GM23338 (cell line): ENCODE data around the gene TFAP2A. TPM values are rescaled to one million over a fixed set of nuclear protein-coding genes. Genes with fewer than 3 reads are reported as not detected.
A peak's percentile ranks its signal among the peaks of the same experiment; 100 is the strongest.

Source experiments
- ATAC-seq: fragments of 200-7000 bp; cut with Tn5 transposase; 3 replicates; pipeline ENCODE4 v1.9.1; 2020
- DNase-seq: peaks from one replicate; pipeline ENCODE4 v3.0.0-alpha.2; 2015; ENCODE audit warnings: low spot score
- H2AFZ ChIP-seq: fragments of 200-600 bp; sonication (generic); 2 replicates; pipeline ENCODE4 v1.8.0; 2016; ENCODE audit warnings: antibody characterized with exemption, mild to moderate bottlenecking, moderate library complexity
- H3F3A ChIP-seq: fragments of 200-600 bp; sonication (generic); replicated peaks from 2 replicates; pipeline ENCODE4 v1.8.0; 2017; ENCODE audit warnings: antibody characterized with exemption, mixed run types, low read depth
- H3K27ac ChIP-seq: fragments of 200-600 bp; sonication (generic); 2 replicates; pipeline ENCODE4 v1.6.1; 2016; ENCODE audit warnings: low read depth
- H3K27me3 ChIP-seq: fragments of 200-600 bp; sonication (generic); 2 replicates; pipeline ENCODE4 v1.8.0; 2016; ENCODE audit warnings: mild to moderate bottlenecking, mixed run types, moderate library complexity; ENCODE audit not compliant: insufficient read depth
- H3K36me3 ChIP-seq: fragments of 200-600 bp; sonication (generic); 2 replicates; pipeline ENCODE4 v1.8.0; 2016; ENCODE audit warnings: mild to moderate bottlenecking; ENCODE audit not compliant: insufficient read depth
- H3K4me1 ChIP-seq: fragments of 200-600 bp; sonication (generic); 2 replicates; pipeline ENCODE4 v1.8.0; 2016; ENCODE audit warnings: mild to moderate bottlenecking, moderate library complexity; ENCODE audit not compliant: insufficient read depth
- H3K4me2 ChIP-seq: fragments of 200-600 bp; sonication (generic); 2 replicates; pipeline ENCODE4 v1.7.1; 2017; ENCODE audit warnings: mixed run types
- H3K4me3 ChIP-seq: fragments of 200-600 bp; sonication (generic); 2 replicates; pipeline ENCODE4 v1.6.1; 2016; ENCODE audit warnings: mixed run types
- H3K79me2 ChIP-seq: fragments of 200-600 bp; sonication (generic); replicated peaks from 2 replicates; pipeline ENCODE4 v1.8.0; 2017; ENCODE audit warnings: mild to moderate bottlenecking; ENCODE audit not compliant: insufficient read depth
- H3K9me2 ChIP-seq: fragments of 200-600 bp; sonication (generic); 2 replicates; pipeline ENCODE4 v1.8.0; 2017; ENCODE audit not compliant: insufficient read depth
- H4K20me1 ChIP-seq: fragments of 200-600 bp; sonication (generic); replicated peaks from 2 replicates; pipeline ENCODE4 v1.8.0; 2017; ENCODE audit warnings: mild to moderate bottlenecking; ENCODE audit not compliant: insufficient read depth
- H3K27ac Mint-ChIP-seq: 2 replicates; pipeline ENCODE4 v1.8.0; 2020; ENCODE audit warnings: inconsistent platforms, mild to moderate bottlenecking, moderate library complexity, mixed read lengths
- H3K27me3 Mint-ChIP-seq: 3 replicates; pipeline ENCODE4 v1.8.0; 2022; ENCODE audit warnings: low read depth, mild to moderate bottlenecking, moderate library complexity, mixed read lengths, inconsistent platforms; ENCODE audit not compliant: insufficient read depth, poor library complexity
- H3K36me3 Mint-ChIP-seq: 3 replicates; pipeline ENCODE4 v1.8.0; 2021; ENCODE audit warnings: low read depth, mild to moderate bottlenecking, inconsistent platforms, moderate library complexity, mixed read lengths
- H3K4me1 Mint-ChIP-seq: 3 replicates; pipeline ENCODE4 v1.8.0; 2020; ENCODE audit warnings: mild to moderate bottlenecking, inconsistent platforms, mixed read lengths
- H3K4me3 Mint-ChIP-seq: 3 replicates; pipeline ENCODE4 v1.8.0; 2021; ENCODE audit warnings: moderate library complexity, mild to moderate bottlenecking, inconsistent platforms, mixed read lengths
- H3K9me3 Mint-ChIP-seq: 3 replicates; pipeline ENCODE4 v1.8.0; 2020; ENCODE audit warnings: moderate library complexity, mild to moderate bottlenecking, inconsistent platforms, mixed read lengths
- CREB1 ChIP-seq: fragments of 250-450 bp; sonication (Bioruptor Pico); IDR thresholded peaks from 2 replicates; pipeline ENCODE4 v1.5.0; 2020; ENCODE audit warnings: low read depth, mild to moderate bottlenecking, moderate library complexity
- CTCF ChIP-seq, 2 experiments: fragments of 200-600 bp in 1 of 2; sonication (generic) in 1 of 2; conservative IDR thresholded peaks; 2 replicates each; pipeline versions ENCODE4 v1.5.1 to v1.6.1; 2016 to 2017; ENCODE audit warnings: antibody characterized with exemption in 2 of 2, low read depth in 2 of 2, mild to moderate bottlenecking in 2 of 2, moderate library complexity in 1 of 2
- ETS1 ChIP-seq: IDR thresholded peaks from 2 replicates; pipeline ENCODE4 v1.6.1; 2016; ENCODE audit warnings: antibody characterized with exemption
- EZH2 ChIP-seq: fragments of 200-600 bp; sonication (generic); IDR thresholded peaks from one replicate; pipeline ENCODE4 v1.8.0; 2017; ENCODE audit warnings: antibody characterized with exemption, mild to moderate bottlenecking, low read depth; ENCODE audit not compliant: unreplicated experiment
- EZH2phosphoT487 ChIP-seq: fragments of 200-600 bp; sonication (generic); IDR thresholded peaks from one replicate; pipeline ENCODE4 v1.8.1; 2018; ENCODE audit warnings: antibody characterized with exemption; ENCODE audit not compliant: unreplicated experiment
- JUNB ChIP-seq: IDR thresholded peaks from one replicate; pipeline ENCODE4 v1.6.1; 2016; ENCODE audit warnings: antibody characterized with exemption; ENCODE audit not compliant: unreplicated experiment
- NANOG ChIP-seq: IDR thresholded peaks from 2 replicates; pipeline ENCODE4 v1.6.1; 2016; ENCODE audit warnings: antibody characterized with exemption, borderline replicate concordance
- POLR2AphosphoS5 ChIP-seq: IDR thresholded peaks from 2 replicates; pipeline ENCODE4 v1.6.1; 2016; ENCODE audit warnings: antibody characterized with exemption, low read depth
- REST ChIP-seq: IDR thresholded peaks from one replicate; pipeline ENCODE4 v1.6.1; 2018; ENCODE audit warnings: antibody characterized with exemption; ENCODE audit not compliant: unreplicated experiment
- STAT1 ChIP-seq: IDR thresholded peaks from one replicate; pipeline ENCODE4 v1.6.1; 2016; ENCODE audit warnings: antibody characterized with exemption; ENCODE audit not compliant: unreplicated experiment
- ZNF114 ChIP-seq: fragments of 250-450 bp; sonication (Bioruptor Pico); IDR thresholded peaks from 2 replicates; pipeline ENCODE4 v1.5.0; 2020; ENCODE audit warnings: mild to moderate bottlenecking, moderate library complexity
- ZNF331 ChIP-seq: fragments of 250-450 bp; sonication (Bioruptor Pico); IDR thresholded peaks from 2 replicates; pipeline ENCODE4 v1.5.0; 2020; ENCODE audit warnings: low read depth, mild to moderate bottlenecking, moderate library complexity
- polyA plus RNA-seq: library from polyadenylated mRNA; unstranded; fragments of >200 nt; fragmentation: Nextera tagmentation; extraction: Ambion mirVana; gene quantifications from 2 replicates; pipeline ENCODE4 v1.2.1, GENCODE V29; 2016
- total RNA-seq: library from RNA; depleted of rRNA; stranded (reverse); fragments of >200 nt; shearing (Covaris generic); gene quantifications from 2 replicates; pipeline ENCODE4 v1.2.3, GENCODE V29; 2014

TFAP2A gene
- total and polyA plus RNA-seq, 2 experiments from 2014 or later, result not detected

- TF ChIP-seq ETS1 (peak; percentile 57; the same call in 1 of the 2 replicates), CREB1 (CRISPR knock-in tag) (peak; percentile 50; the same call in 1 of the 2 replicates), ZNF114 (CRISPR knock-in tag) (no peak), STAT1 (no peak), NANOG (no peak), CTCF (conservative IDR thresholded peaks at IDR 0.05; ENCODE audit: low read depth in 2 of 2) (peak in 1 of 2 experiments; percentile 65; a peak in 3 of 4 replicates), EZH2phosphoT487 (no peak), JUNB (no peak)
These were observed 10.6 kb downstream of the TFAP2A start (continued) for GRCh38 chr6:10404107-10404798.

GRCh38 chr6:10403385-10404106, 11.3 kb downstream of the TFAP2A start:
- no peak overlapping the region for H3K27ac Mint-ChIP-seq
- Histone ChIP-seq H3K27ac (no peak overlapping the region), H3K4me1 (peaks cover 86% of the 10 kb centered on the region), H3K36me3 (no peaks in the 10 kb centered on the region), H3F3A (peaks cover 18% of the 10 kb centered on the region; the same call in 1 of the 2 replicates), H3K4me3 (peak overlapping the region; percentile 59), H3K27me3 (peaks cover 90% of the 10 kb centered on the region), H3K79me2 (no peaks in the 10 kb centered on the region), H3K9me2 (no peaks in the 10 kb centered on the region), H4K20me1 (no peaks in the 10 kb centered on the region), H3K4me2 (peak overlapping the region; percentile 85), H2AFZ (peak overlapping the region; percentile 87)
- peak overlapping the region; percentile 70 for H3K4me3 Mint-ChIP-seq
- peaks cover 95% of the 10 kb centered on the region for H3K27me3 Mint-ChIP-seq
- H3K36me3 Mint-ChIP-seq, result no peaks in the 10 kb centered on the region
- TF ChIP-seq POLR2AphosphoS5 (no peak), ETS1 (no peak), ZNF331 (CRISPR knock-in tag) (no peak), EZH2 (peak; percentile 49), REST (no peak), CREB1 (CRISPR knock-in tag) (no peak), STAT1 (no peak), EZH2phosphoT487 (no peak), CTCF (conservative IDR thresholded peaks at IDR 0.05; ENCODE audit: low read depth in 2 of 2) (0 out of 4 replicates have a peak, but pooled peaks of 1 of the 2 experiments have one; percentile 29)
- DNase-seq, result no peak
- H3K4me1 Mint-ChIP-seq, result peaks cover 71% of the 10 kb centered on the region
- H3K9me3 Mint-ChIP-seq, result no peaks in the 10 kb centered on the region; the same call in 2 of the 3 replicates
- ATAC-seq, result no peak; the same call in 2 of the 3 replicates
